Cerebellar nuclear complex (tissue), 1 donor: Measurements from ENCODE around the gene SURF1.
A peak's percentile ranks its signal among the peaks of the same experiment; 100 is the strongest.
"Not testable (repeated sequence)": the region's sequence is repeated elsewhere in the genome, so short reads cannot be mapped to it uniquely, and the experiment has no call there.

Experiments used
- DNase-seq, 2 experiments: peaks; one replicate each; lab custom pipeline; 2025; lab: John Stamatoyannopoulos, UW

The SURF1 gene

GRCh38 chr9:133356391-133357091 is at the start of gene SURF1, which contains the start of gene SURF2:
Gene SURF1 (minus strand): TSS chr9:133356487. CDS start chr9:133356453, 34 bp downstream.
Gene SURF2 (plus strand): TSS chr9:133356550. CDS start chr9:133356593, 43 bp downstream.
- DNase-seq = peak in 1 of 2 experiments; percentile 20

- DNase-seq = no peak
These were observed 49.5 kb upstream of the SURF1 start for GRCh38 chr9:133405508-133406438.

GRCh38 chr9:133404454-133405002 is 48.2 kb upstream of the SURF1 start:
- DNase-seq = no peak

- no peak for DNase-seq
These were observed 47.6 kb upstream of the SURF1 start for GRCh38 chr9:133403766-133404453.

- DNase-seq = no peak
These were observed 46.4 kb upstream of the SURF1 start for GRCh38 chr9:133402689-133403088.

- no peak for DNase-seq
These were observed 45.3 kb upstream of the SURF1 start for GRCh38 chr9:133401588-133401987.

GRCh38 chr9:133400292-133400691 is 44.0 kb upstream of the SURF1 start:
- no peak for DNase-seq

GRCh38 chr9:133397895-133398294 is 41.6 kb upstream of the SURF1 start:
- no peak for DNase-seq

- no peak for DNase-seq
These were observed 41.1 kb upstream of the SURF1 start for GRCh38 chr9:133397370-133397769.

GRCh38 chr9:133396952-133397351 is 40.7 kb upstream of the SURF1 start:
- DNase-seq = no peak

- no peak for DNase-seq
These were observed 38.5 kb upstream of the SURF1 start for GRCh38 chr9:133394687-133395271.

GRCh38 chr9:133393399-133393798 is 37.1 kb upstream of the SURF1 start:
- DNase-seq = no peak

GRCh38 chr9:133392308-133392707 is 36.0 kb upstream of the SURF1 start:
- not testable (repeated sequence) for DNase-seq

GRCh38 chr9:133391449-133391848 is 35.2 kb upstream of the SURF1 start:
- DNase-seq = not testable (repeated sequence)

- no peak for DNase-seq
These were observed 34.4 kb upstream of the SURF1 start for GRCh38 chr9:133390713-133391112.

GRCh38 chr9:133389562-133389961 is 33.3 kb upstream of the SURF1 start:
- DNase-seq = no peak

- DNase-seq = no peak
These were observed 32.8 kb upstream of the SURF1 start for GRCh38 chr9:133389025-133389557.

GRCh38 chr9:133387680-133388079 is 31.4 kb upstream of the SURF1 start:
- DNase-seq = no peak

GRCh38 chr9:133386338-133386737 is 30.1 kb upstream of the SURF1 start:
- DNase-seq = no peak

GRCh38 chr9:133385452-133385851 is 29.2 kb upstream of the SURF1 start:
- DNase-seq = no peak

- no peak for DNase-seq
These were observed 28.5 kb upstream of the SURF1 start for GRCh38 chr9:133384736-133385321.
